HepG2 (cell line): ENCODE results near the gene CDK3. TPM values are rescaled to one million over a fixed set of nuclear protein-coding genes. Genes with fewer than 3 reads are reported as not detected.

Experiments used
- AKAP8 ChIP-seq: sonication (generic); formaldehyde crosslinking; IDR thresholded peaks from 2 replicates; pipeline ENCODE4 v1.5.1; 2020; ENCODE audit warnings: mild to moderate bottlenecking, missing genetic modification reagents
- GPBP1L1 ChIP-seq: sonication (generic); formaldehyde crosslinking; IDR thresholded peaks from 2 replicates; pipeline ENCODE4 v1.5.0; 2020; ENCODE audit warnings: mild to moderate bottlenecking, missing genetic modification reagents
- GZF1 ChIP-seq: sonication (generic); formaldehyde crosslinking; IDR thresholded peaks from 2 replicates; pipeline ENCODE4 v1.5.1; 2020; ENCODE audit warnings: mild to moderate bottlenecking, missing genetic modification reagents
- HNF1B ChIP-seq: sonication (generic); formaldehyde crosslinking; IDR thresholded peaks from 2 replicates; pipeline ENCODE4 v1.5.1; 2020; ENCODE audit warnings: mild to moderate bottlenecking, moderate library complexity, missing genetic modification reagents
- HOMEZ ChIP-seq: IDR thresholded peaks from 2 replicates; pipeline ENCODE4 v1.6.1; 2016; ENCODE audit warnings: low read depth
- MEIS2 ChIP-seq: sonication (generic); formaldehyde crosslinking; IDR thresholded peaks from 2 replicates; pipeline ENCODE4 v1.9.0; 2021; ENCODE audit warnings: mild to moderate bottlenecking, missing genetic modification reagents
- NPAS2 ChIP-seq: sonication (generic); formaldehyde crosslinking; IDR thresholded peaks from 2 replicates; pipeline ENCODE4 v1.8.0; 2022; ENCODE audit warnings: mild to moderate bottlenecking, missing genetic modification reagents, borderline replicate concordance
- RERE ChIP-seq: IDR thresholded peaks from 2 replicates; pipeline ENCODE4 v1.6.1; 2016; ENCODE audit warnings: low read depth, missing genetic modification reagents, missing compliant biosample characterization
- SMAD3 ChIP-seq: sonication (generic); formaldehyde crosslinking; IDR thresholded peaks from 2 replicates; pipeline ENCODE4 v1.4.0; 2020; ENCODE audit warnings: missing genetic modification reagents
- SSRP1 ChIP-seq: IDR thresholded peaks from 2 replicates; pipeline ENCODE4 v1.6.1; 2016; ENCODE audit warnings: control low read depth
- TEF ChIP-seq: sonication (generic); formaldehyde crosslinking; IDR thresholded peaks from 2 replicates; pipeline ENCODE4 v1.5.0; 2020; ENCODE audit warnings: missing genetic modification reagents
- ZBTB3 ChIP-seq: sonication (generic); formaldehyde crosslinking; IDR thresholded peaks from 2 replicates; pipeline ENCODE4 v1.4.0; 2020; ENCODE audit warnings: low read depth, mild to moderate bottlenecking, moderate library complexity, missing genetic modification reagents, borderline replicate concordance
- ZNF24 ChIP-seq: fragments of 450-650 bp; IDR thresholded peaks from 2 replicates; pipeline ENCODE4 v1.6.1; 2017; ENCODE audit warnings: antibody characterized with exemption, mild to moderate bottlenecking
- ZNF296 ChIP-seq: sonication (generic); formaldehyde crosslinking; conservative IDR thresholded peaks from 2 replicates; pipeline ENCODE4 v1.5.0; 2020; ENCODE audit warnings: mild to moderate bottlenecking, missing genetic modification reagents
- ZNF724P ChIP-seq: sonication (generic); formaldehyde crosslinking; IDR thresholded peaks from 2 replicates; pipeline ENCODE4 v1.8.0; 2022; ENCODE audit warnings: missing genetic modification reagents, borderline replicate concordance
- ZNF768 ChIP-seq: sonication (generic); formaldehyde crosslinking; IDR thresholded peaks from 2 replicates; pipeline ENCODE4 v1.4.0; 2020; ENCODE audit warnings: missing genetic modification reagents
- ZUFSP ChIP-seq: sonication (generic); formaldehyde crosslinking; IDR thresholded peaks from 2 replicates; pipeline ENCODE4 v1.9.0; 2021; ENCODE audit warnings: missing genetic modification reagents, mild to moderate bottlenecking, borderline replicate concordance
- polyA plus RNA-seq, 8 experiments: library from polyadenylated mRNA; depleted of rRNA in 3 of 8; stranded (reverse) in 7 of 8; unstranded in 1 of 8; fragments of >200 nt; fragmentation: Illumina TruSeq in 4 of 8; extraction: Trizol in 4 of 8; gene quantifications; 2 replicates each; pipeline versions ENCODE4 v1.2.1 to v1.2.3, GENCODE V29; 2011 to 2016; ENCODE audit warnings: low read depth in 4 of 8, missing spikeins in 1 of 8, mixed read lengths in 1 of 8; ENCODE audit not compliant: insufficient read depth in 1 of 8
- total RNA-seq, 5 experiments: library from RNA; depleted of rRNA; stranded (reverse); fragments of >200 nt; fragmentation: Illumina TruSeq; extraction: Trizol; gene quantifications; 2 replicates each; pipeline ENCODE4 v1.2.3, GENCODE V29; 2016; ENCODE audit warnings: low read depth in 1 of 5

CDK3 gene
- total and polyA plus RNA-seq, 2 of the 13 experiments (the other 11 are each of a cell fraction or from before 2014, with no cell fraction given) = 5.8 to 11.4 TPM

GRCh38 chr17:76032073-76032779 is 31.6 kb downstream of the CDK3 start (continued):
- TF ChIP-seq ZUFSP (CRISPR knock-in tag) = no peak
- peak; percentile 26; the same call in 1 of the 2 replicates for TF ChIP-seq HOMEZ (CRISPR knock-in tag)
- TF ChIP-seq SSRP1 (CRISPR knock-in tag) = no peak
- no peak for TF ChIP-seq SMAD3 (CRISPR knock-in tag)
- TF ChIP-seq ZBTB3 (CRISPR knock-in tag) = no peak
- no peak; the same call in 1 of the 2 replicates for TF ChIP-seq MEIS2 (CRISPR knock-in tag)
- TF ChIP-seq AKAP8 (CRISPR knock-in tag) = no peak
- no peak for TF ChIP-seq NPAS2
- TF ChIP-seq ZNF768 (CRISPR knock-in tag) = no peak; the same call in 1 of the 2 replicates
- TF ChIP-seq RERE (CRISPR knock-in tag) = no peak
- TF ChIP-seq ZNF296 (CRISPR knock-in tag) = no peak
- no peak for TF ChIP-seq TEF (CRISPR knock-in tag)
- TF ChIP-seq GPBP1L1 (CRISPR knock-in tag) = no peak
- peak; percentile 72; the same call in 1 of the 2 replicates for TF ChIP-seq HNF1B
- TF ChIP-seq GZF1 (CRISPR knock-in tag) = no peak
- TF ChIP-seq ZNF24 = no peak
- no peak for TF ChIP-seq ZNF724P
